Measurements from ENCODE around the gene PHACTR1. TPM values are rescaled to one million over a fixed set of nuclear protein-coding genes. Genes with fewer than 3 reads are reported as not detected.
A peak's percentile ranks its signal among the peaks of the same experiment; 100 is the strongest.
"Not testable (repeated sequence)": the region's sequence is repeated elsewhere in the genome, so short reads cannot be mapped to it uniquely, and the experiment has no call there.

The PHACTR1 gene
- total RNA-seq, 1 experiment from 2014 or later, result 11.0 TPM

DNA sequence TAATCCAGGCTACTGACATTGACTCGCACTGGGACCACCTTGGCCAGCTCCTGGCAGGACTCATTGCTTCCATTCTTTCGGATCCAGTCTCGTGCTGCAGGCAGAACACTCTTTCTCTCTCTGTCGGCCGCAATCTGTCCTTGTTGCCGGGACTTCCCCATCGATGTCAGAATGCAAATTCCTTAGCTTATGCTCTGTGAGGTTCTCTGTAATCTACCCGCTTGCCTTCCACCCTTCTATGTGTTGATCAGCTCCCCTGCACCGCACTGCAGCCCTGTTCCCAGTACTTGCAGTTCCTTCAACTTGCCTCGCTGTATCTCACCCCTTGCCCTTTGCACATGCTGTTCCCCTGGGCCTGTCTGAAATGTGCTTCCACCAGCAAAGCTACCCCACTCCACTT lies 182.0 kb downstream of the PHACTR1 start:
- DNase-seq (ENCODE audit: low read depth), result no peak

GRCh38 chr6:12899046-12899833 lies 182.7 kb downstream of the PHACTR1 start:
- no peak for DNase-seq (ENCODE audit: low read depth)

DNA sequence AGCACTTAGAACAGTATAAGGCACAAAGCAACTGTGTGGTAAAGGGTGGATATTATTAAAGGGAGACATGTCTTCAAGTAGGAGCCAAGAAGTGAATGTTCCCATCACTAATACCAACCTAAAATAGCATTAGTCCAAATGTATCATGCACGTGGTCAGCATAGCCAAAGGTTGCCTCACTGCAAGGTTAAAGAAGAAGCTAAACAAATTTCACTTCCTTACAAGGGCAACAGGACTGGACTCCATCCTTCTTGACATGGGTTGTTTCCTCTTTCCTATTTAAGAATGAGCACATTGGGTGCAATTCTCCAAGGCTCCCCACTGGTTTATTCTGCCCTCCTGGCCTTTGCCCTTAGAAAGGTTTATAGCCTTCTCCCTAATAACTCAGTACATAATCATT lies 186.7 kb downstream of the PHACTR1 start:
- DNase-seq (ENCODE audit: low read depth), result no peak

- no peak for DNase-seq (ENCODE audit: low read depth)
Observed at GRCh38 chr6:12909833-12910232, 193.3 kb downstream of the PHACTR1 start.

GRCh38 chr6:12911427-12911826 lies 194.9 kb downstream of the PHACTR1 start:
- DNase-seq (ENCODE audit: low read depth), result peak; percentile 41

- DNase-seq (ENCODE audit: low read depth), result no peak
Observed at GRCh38 chr6:12913201-12913600, 196.6 kb downstream of the PHACTR1 start.

DNA sequence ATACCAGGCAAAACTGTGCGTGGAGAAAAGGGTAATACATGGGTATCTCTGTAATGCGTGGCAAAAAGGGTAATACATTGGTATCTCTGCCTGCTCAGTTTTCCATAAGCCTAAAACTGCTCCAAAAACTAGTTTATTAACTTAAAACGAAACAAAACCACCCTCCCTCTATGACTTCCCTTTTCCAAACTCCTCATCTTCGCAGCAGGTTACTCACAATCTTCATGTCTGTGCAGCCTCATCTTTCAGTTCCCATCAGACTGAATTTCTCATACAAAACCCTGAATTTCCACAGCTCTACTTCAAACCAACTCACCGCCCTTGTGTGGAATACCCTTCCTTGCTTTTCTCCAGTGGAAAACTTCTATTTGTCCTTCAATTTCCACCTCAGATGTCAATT lies 199.4 kb downstream of the PHACTR1 start:
- no peak for DNase-seq (ENCODE audit: low read depth)

GRCh38 chr6:12916420-12917136 lies 200.0 kb downstream of the PHACTR1 start:
- no peak for DNase-seq (ENCODE audit: low read depth)

DNA sequence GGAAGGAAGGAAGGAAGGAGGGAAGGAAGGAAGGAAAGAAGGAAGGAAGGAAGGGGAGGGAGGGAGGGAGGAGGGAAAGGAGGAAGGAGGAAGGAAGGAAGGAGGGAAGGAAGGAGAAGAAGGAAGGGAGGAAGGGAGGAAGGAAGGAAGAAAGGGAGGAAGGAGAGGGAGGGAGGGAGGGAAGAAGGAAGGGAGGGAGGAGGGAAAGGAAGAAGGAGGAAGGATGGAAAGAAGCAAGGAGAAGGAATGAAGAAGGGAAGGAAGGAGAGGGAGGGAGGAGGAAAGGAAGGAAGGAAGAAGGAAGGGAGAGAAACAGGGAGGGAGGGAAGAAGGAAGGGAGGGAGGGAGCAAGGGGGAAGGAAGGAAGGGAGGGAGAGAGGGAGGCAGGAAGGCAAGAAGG lies 204.9 kb downstream of the PHACTR1 start:
- no peak for DNase-seq (ENCODE audit: low read depth)

GRCh38 chr6:12923644-12924235 lies 207.2 kb downstream of the PHACTR1 start:
- no peak for DNase-seq (ENCODE audit: low read depth)

DNA sequence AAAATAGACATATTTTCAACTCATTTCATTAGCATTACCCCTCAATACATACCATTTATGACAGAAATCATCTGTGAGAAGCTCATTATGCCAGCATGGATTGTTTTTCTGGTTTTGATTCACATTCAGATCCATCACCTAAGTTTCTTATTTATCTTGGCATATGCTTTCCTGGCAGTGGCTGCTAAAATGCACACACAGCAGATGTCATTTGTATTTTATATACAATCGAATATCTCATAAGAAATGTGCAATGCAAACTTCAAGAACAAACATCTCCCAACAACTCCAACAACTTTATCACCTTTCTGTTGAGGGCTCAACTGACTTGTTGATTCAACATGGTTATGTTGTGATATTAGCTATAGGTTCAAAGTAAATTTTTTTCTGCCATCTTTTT lies 208.3 kb downstream of the PHACTR1 start:
- no peak for DNase-seq (ENCODE audit: low read depth)

DNA sequence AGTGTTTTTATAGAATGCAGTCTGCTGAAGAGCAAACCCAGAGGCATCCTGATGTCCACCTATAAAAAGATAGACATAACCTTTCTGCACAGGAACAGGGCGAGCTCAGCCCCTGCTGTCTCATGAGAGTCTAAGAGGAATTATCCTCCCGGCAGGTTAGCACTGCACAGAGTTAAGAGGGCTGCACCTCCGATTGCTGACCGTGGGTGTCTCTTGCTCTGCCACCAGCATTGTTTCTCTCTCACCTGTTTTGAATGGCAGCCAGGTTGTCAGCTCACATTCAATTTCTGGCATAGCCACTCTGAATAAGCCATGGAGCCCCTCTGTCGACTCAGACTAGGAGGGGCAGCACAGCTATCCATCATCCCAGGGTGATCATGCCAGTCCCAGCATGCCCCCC lies 211.2 kb downstream of the PHACTR1 start:
- no peak for DNase-seq (ENCODE audit: low read depth)

- DNase-seq (ENCODE audit: low read depth), result no peak
Observed at GRCh38 chr6:12929678-12930077, 213.1 kb downstream of the PHACTR1 start.

- no peak for DNase-seq (ENCODE audit: low read depth)
Observed at GRCh38 chr6:12931639-12932038, 215.1 kb downstream of the PHACTR1 start.

GRCh38 chr6:12935637-12936036 lies 219.1 kb downstream of the PHACTR1 start:
- DNase-seq (ENCODE audit: low read depth), result no peak

DNA sequence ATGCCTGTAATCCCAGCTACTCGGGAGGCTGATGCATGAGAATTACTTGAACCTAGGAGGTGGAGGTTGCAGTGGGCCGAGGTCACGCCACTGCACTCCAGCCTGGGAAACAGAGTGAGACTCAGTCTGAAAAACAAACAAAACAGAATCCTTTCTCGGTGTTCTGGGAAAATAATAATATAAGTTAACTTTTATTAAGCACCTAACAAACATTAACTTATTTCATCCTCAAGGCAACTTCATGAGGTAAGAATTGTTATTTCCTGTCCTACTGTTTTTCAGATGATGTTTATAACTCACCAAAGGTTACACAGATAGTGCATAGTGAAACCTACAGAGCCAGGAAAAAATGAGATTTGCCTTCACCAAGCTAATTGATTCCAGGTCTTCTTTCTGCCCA lies 221.4 kb downstream of the PHACTR1 start:
- DNase-seq (ENCODE audit: low read depth), result no peak

DNA sequence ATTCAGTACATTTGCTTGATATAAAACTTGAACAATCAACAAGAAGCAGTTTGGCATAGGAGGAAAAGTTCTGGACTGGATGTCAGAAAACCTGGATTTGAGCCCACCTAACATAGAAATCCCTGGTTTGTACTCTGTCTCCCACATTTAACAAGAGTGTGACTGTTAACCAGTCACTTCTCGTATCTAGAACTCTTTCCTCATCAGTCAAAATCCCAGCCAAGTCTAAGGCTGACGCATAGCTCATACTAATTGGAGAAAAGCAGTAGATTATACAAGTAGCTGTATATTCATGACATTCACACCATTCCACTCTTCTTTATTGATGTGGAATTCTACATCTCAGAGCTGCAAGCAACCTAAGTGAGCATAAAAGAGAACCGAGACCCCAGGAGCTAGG lies 222.7 kb downstream of the PHACTR1 start:
- no peak for DNase-seq (ENCODE audit: low read depth)

DNA sequence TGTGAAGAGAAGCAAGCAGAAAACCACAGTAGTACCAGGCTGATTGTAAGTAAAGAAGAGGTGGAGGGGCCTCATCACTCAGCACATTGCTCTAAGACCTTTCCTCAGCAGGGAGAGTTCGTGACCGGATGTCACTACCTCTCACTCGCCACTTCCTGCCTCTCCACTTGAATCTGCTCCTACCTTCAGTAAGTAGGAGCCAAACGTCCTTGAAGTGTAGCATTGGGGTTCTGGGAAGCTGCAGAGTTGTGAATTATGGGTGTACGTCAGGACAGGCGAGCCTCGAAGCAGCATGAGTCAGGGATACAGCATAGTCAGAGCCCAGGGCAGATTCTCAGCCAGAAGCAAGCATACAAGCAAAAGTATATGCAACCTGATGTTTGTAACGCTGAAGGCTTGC lies 224.9 kb downstream of the PHACTR1 start:
- DNase-seq (ENCODE audit: low read depth), result no peak

- DNase-seq (ENCODE audit: low read depth), result no peak
Observed at GRCh38 chr6:12943549-12943948, 227.0 kb downstream of the PHACTR1 start.

DNA sequence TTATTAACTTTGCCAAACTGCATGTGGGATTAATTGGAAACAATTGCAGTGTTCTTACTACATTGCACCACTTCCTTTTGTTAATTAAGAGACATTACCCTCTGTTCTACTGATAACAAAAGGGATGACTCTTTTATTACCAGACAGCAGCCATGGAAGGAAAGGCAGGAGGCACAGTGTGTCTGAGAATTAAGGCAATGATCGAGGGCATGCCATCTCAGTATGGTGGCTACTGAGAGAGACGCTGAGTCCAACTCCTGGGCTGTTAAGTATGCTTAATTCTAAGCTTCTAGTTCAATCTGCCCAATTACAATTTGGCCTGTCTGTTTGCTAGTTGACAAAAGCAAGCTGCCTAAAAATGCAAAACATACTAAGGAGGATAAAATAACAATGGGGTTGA lies 227.4 kb downstream of the PHACTR1 start:
- DNase-seq (ENCODE audit: low read depth), result no peak

DNA sequence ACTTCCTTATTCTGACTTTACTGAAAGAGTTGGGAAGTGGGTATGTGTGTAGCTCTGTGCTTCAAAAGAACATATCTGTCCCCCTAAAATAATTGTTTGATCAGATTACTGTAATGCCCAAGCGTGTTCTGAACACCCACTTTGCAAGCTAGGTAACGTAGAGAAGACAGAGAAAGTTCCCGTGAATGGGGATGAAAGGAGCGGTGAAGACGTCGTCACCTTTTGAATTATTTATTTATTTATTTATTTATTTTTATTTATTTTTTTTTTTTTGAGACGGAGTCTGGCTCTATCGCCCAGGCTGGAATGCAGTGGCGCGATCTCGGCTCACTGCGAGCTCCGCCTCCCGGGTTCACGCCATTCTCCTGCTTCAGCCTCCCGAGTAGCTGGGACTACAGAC lies 228.0 kb downstream of the PHACTR1 start:
- DNase-seq (ENCODE audit: low read depth), result not testable (repeated sequence)

DNA sequence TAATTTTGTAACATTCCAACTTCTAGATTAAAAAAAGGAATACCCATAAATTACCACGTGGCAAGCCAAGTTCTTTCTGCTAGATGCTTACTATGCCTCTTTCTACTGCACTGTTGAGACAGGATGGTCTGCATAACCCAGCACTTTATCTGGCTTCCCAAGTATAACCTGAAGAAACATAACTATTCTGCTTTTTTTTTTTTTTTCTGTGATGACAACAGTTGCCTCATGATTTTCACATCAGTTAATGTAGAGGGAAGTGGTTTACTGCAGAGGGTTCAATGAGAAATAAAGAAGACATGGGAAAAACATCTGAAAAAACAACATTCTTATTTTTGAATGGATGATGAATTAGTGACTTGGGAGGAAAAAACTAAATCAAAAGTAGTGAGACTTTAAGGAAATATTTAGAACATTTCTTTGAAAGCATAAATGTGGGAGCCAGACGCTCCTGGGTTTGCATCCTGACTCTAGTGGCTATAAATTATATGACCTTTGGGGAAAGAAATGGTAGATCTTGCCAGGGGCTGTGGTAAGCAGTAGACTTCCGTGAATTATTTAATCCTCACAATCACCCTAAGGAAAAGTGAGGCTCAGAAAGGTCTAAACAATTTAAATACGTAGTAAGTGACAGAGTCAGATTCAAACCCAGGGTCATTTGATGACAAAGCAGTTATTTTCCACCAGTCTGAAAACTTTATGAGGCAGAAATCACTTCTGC lies 230.7 kb downstream of the PHACTR1 start:
- no peak for DNase-seq (ENCODE audit: low read depth)

Measured in LHCN-M2 (cell line).